Trophoblast cell (in vitro differentiated cells and primary cell): ENCODE results near the gene EXOC4.
A peak's percentile ranks its signal among the peaks of the same experiment; 100 is the strongest.
"Not testable (repeated sequence)": the region's sequence is repeated elsewhere in the genome, so short reads cannot be mapped to it uniquely, and the experiment has no call there.

Experiments used
- DNase-seq, 2 donors: peaks; one replicate each; pipeline ENCODE4 v3.0.0-alpha.2; 2016
- H2AFZ ChIP-seq: 2 replicates; pipeline ENCODE4 v1.6.1; 2013; ENCODE audit warnings: low read length, moderate library complexity, mild to moderate bottlenecking; ENCODE audit not compliant: insufficient read depth, poor library complexity
- H2AK5ac ChIP-seq: 2 replicates; pipeline ENCODE4 v1.6.1; 2013; ENCODE audit warnings: mild to moderate bottlenecking, low read length
- H2BK120ac ChIP-seq: 2 replicates; pipeline ENCODE4 v1.6.1; 2013; ENCODE audit warnings: low read length, mild to moderate bottlenecking, moderate library complexity; ENCODE audit not compliant: insufficient read depth, poor library complexity
- H2BK12ac ChIP-seq: 2 replicates; pipeline ENCODE4 v1.6.1; 2013; ENCODE audit warnings: mild to moderate bottlenecking, low read length, moderate library complexity
- H2BK5ac ChIP-seq: 2 replicates; pipeline ENCODE4 v1.6.1; 2013; ENCODE audit warnings: low read length, low read depth, moderate library complexity, mild to moderate bottlenecking; ENCODE audit not compliant: poor library complexity
- H3K14ac ChIP-seq: 2 replicates; pipeline ENCODE4 v1.6.1; 2013; ENCODE audit warnings: mild to moderate bottlenecking, low read length
- H3K18ac ChIP-seq: 2 replicates; pipeline ENCODE4 v1.6.1; 2013; ENCODE audit warnings: mild to moderate bottlenecking, low read length
- H3K23ac ChIP-seq: 2 replicates; pipeline ENCODE4 v1.6.1; 2013; ENCODE audit warnings: low read length
- H3K27ac ChIP-seq: 2 replicates; pipeline ENCODE4 v1.5.1; 2013; ENCODE audit warnings: low read depth, mild to moderate bottlenecking, inconsistent platforms, low read length, moderate library complexity
- H3K27me3 ChIP-seq: 2 replicates; pipeline ENCODE4 v1.6.1; 2013; ENCODE audit warnings: inconsistent platforms, mild to moderate bottlenecking, low read length, moderate library complexity; ENCODE audit not compliant: insufficient read depth
- H3K36me3 ChIP-seq, 2 experiments: 1 replicate in 1 of 2; 2 replicates in 1 of 2; pipeline ENCODE4 v1.6.1; 2013; ENCODE audit warnings: low read length in 2 of 2, mild to moderate bottlenecking in 2 of 2, moderate library complexity in 1 of 2; ENCODE audit not compliant: insufficient read depth in 2 of 2, control insufficient read depth in 1 of 2
- H3K4ac ChIP-seq: 2 replicates; pipeline ENCODE4 v1.6.1; 2013; ENCODE audit warnings: low read depth, mild to moderate bottlenecking, low read length, moderate library complexity
- H3K4me1 ChIP-seq, 2 experiments: 1 replicate in 1 of 2; 2 replicates in 1 of 2; pipeline ENCODE4 v1.6.1; 2013; ENCODE audit warnings: low read length in 2 of 2, mild to moderate bottlenecking in 2 of 2, moderate library complexity in 1 of 2; ENCODE audit not compliant: insufficient read depth in 2 of 2, control insufficient read depth in 1 of 2
- H3K4me2 ChIP-seq: 2 replicates; pipeline ENCODE4 v1.6.1; 2013; ENCODE audit warnings: inconsistent platforms, mild to moderate bottlenecking, low read length, moderate library complexity
- H3K4me3 ChIP-seq: 2 replicates; pipeline ENCODE4 v1.5.1; 2013; ENCODE audit warnings: mild to moderate bottlenecking, low read depth, low read length, inconsistent platforms
- H3K79me1 ChIP-seq: one replicate; pipeline ENCODE4 v1.6.1; 2013; ENCODE audit warnings: low read length
- H3K79me2 ChIP-seq: 2 replicates; pipeline ENCODE4 v1.6.1; 2013; ENCODE audit warnings: low read length, mild to moderate bottlenecking; ENCODE audit not compliant: control insufficient read depth, insufficient read depth, poor library complexity
- H3K9ac ChIP-seq: 2 replicates; pipeline ENCODE4 v1.6.1; 2013; ENCODE audit warnings: mild to moderate bottlenecking, low read length
- H3K9me3 ChIP-seq: 2 replicates; pipeline ENCODE4 v1.6.1; 2013; ENCODE audit warnings: low read depth, mild to moderate bottlenecking, control low read depth, inconsistent platforms, low read length; ENCODE audit not compliant: insufficient read depth
- H4K12ac ChIP-seq: 2 replicates; pipeline ENCODE4 v1.6.1; 2013; ENCODE audit warnings: low read depth, mild to moderate bottlenecking, low read length, moderate library complexity
- H4K8ac ChIP-seq: 2 replicates; pipeline ENCODE4 v1.6.1; 2013; ENCODE audit warnings: low read depth, mild to moderate bottlenecking, low read length, moderate library complexity
- H4K91ac ChIP-seq: one replicate; pipeline ENCODE4 v1.6.1; 2013; ENCODE audit warnings: low read depth, mild to moderate bottlenecking, low read length, moderate library complexity
- WGBS: extraction: QIAGEN DNeasy Blood & Tissue Kit; methylation state at CpG from one replicate; pipeline ENCODE4 v1.1.7; 2013; ENCODE audit warnings: missing lambda C conversion rate; ENCODE audit not compliant: insufficient read length, insufficient coverage; ENCODE audit errors: extremely low coverage; 5-methylcytosine and 5-hydroxymethylcytosine counted together

EXOC4 gene

GRCh38 chr7:133213772-133214171, 39.1 kb upstream of the EXOC4 start:
- not testable (repeated sequence) for H3K4ac ChIP-seq, H2AFZ ChIP-seq, H3K79me2 ChIP-seq, H3K27ac ChIP-seq, H3K27me3 ChIP-seq, H3K18ac ChIP-seq, DNase-seq, H2BK120ac ChIP-seq, H4K12ac ChIP-seq, H3K9me3 ChIP-seq, H4K91ac ChIP-seq, H2BK12ac ChIP-seq, H2BK5ac ChIP-seq, H2AK5ac ChIP-seq, H3K23ac ChIP-seq, H3K4me3 ChIP-seq, H3K4me2 ChIP-seq, H3K9ac ChIP-seq, H3K14ac ChIP-seq, H3K4me1 ChIP-seq, H3K36me3 ChIP-seq, H4K8ac ChIP-seq, H3K79me1 ChIP-seq
- WGBS: no CpG with 5 or more reads among the region's 3 CpGs

DNA sequence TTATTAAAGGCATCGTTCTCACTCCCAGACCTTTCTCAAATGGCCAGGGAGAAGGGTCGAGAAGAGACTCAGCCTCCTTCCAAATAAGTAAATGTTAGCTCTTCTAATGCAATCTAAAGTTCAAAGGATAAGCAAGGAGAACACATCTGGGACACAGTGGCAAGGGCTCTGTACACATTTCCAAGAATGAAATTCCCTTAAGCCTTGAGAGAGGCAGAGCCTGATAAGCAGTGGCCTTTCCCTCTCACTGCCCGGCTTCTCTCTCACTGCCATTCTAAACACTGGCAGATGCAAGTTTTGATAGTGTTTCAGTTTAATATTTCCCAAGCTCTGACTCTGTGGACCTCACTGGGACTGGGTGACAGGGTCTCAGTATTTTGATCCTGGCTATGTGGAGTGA, 35.1 kb upstream of the EXOC4 start:
- no peak overlapping the region for H2AFZ ChIP-seq
- H2BK12ac ChIP-seq: no peak overlapping the region
- no peak overlapping the region for H3K4me3 ChIP-seq
- H3K18ac ChIP-seq: no peak overlapping the region
- no peak overlapping the region for H4K12ac ChIP-seq
- H3K36me3 ChIP-seq: no peaks in the 10 kb centered on the region
- no peak overlapping the region for H3K27ac ChIP-seq
- no peaks in the 10 kb centered on the region for H3K9me3 ChIP-seq
- H2BK120ac ChIP-seq: no peak overlapping the region
- no peak for DNase-seq
- WGBS: no CpG with 5 or more reads among the region's 3 CpGs
- no peak overlapping the region for H4K91ac ChIP-seq
- no peak overlapping the region for H3K4me2 ChIP-seq
- H3K23ac ChIP-seq: no peak overlapping the region
- no peaks in the 10 kb centered on the region for H3K27me3 ChIP-seq
- H2BK5ac ChIP-seq: no peak overlapping the region
- no peaks in the 10 kb centered on the region for H3K4me1 ChIP-seq
- H4K8ac ChIP-seq: no peak overlapping the region
- H3K14ac ChIP-seq: no peak overlapping the region
- H3K79me2 ChIP-seq: no peaks in the 10 kb centered on the region
- no peak overlapping the region for H3K9ac ChIP-seq
- H2AK5ac ChIP-seq: no peak overlapping the region
- no peaks in the 10 kb centered on the region for H3K79me1 ChIP-seq
- H3K4ac ChIP-seq: no peak overlapping the region

DNA sequence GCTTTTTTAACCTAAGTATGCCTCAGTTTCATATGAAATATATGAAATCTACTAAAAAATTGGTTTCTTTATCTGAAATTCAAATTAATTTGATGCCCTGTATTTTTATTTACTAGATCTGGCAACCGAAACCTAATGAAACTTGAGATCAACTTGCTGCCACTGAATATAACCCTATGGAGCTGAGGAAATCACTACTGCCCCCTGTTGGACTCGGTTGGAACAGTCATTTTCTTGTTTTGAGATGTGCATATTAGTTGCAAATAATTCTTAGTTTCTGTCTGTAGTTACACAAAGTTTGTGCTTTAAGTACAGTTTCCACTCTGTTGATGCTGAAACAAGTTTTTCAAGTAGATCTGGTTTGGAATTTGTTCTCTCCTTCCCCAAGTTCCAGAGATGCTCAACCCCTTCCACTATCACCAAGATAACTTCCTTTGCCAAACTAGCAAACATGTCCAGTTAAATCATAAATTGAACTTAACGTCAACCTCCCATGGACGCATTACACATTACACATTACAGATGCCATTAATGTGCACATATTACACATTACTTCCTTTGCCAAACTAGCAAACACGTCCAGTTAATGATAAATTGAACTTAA, 22.2 kb upstream of the EXOC4 start:
- H2BK12ac ChIP-seq: no peak overlapping the region
- no peak overlapping the region for H4K91ac ChIP-seq
- no peak overlapping the region for H3K4ac ChIP-seq
- H3K9me3 ChIP-seq: no peaks in the 10 kb centered on the region
- H3K4me3 ChIP-seq: no peak overlapping the region
- H2BK120ac ChIP-seq: no peak overlapping the region
- no peak overlapping the region for H4K8ac ChIP-seq
- no peaks in the 10 kb centered on the region for H3K79me2 ChIP-seq
- no peaks in the 10 kb centered on the region for H3K27me3 ChIP-seq
- no peak overlapping the region for H2AFZ ChIP-seq
- no peak overlapping the region for H3K9ac ChIP-seq
- H3K79me1 ChIP-seq: no peaks in the 10 kb centered on the region
- no peak overlapping the region for H3K14ac ChIP-seq
- no peak overlapping the region for H3K4me2 ChIP-seq
- H3K4me1 ChIP-seq: no peaks in the 10 kb centered on the region
- no peak overlapping the region for H3K18ac ChIP-seq
- H3K27ac ChIP-seq: no peak overlapping the region
- H2BK5ac ChIP-seq: no peak overlapping the region
- peak; percentile 51 to 82 for DNase-seq
- no peak overlapping the region for H4K12ac ChIP-seq
- no peak overlapping the region for H3K23ac ChIP-seq
- no peak overlapping the region for H2AK5ac ChIP-seq
- no CpG with 5 or more reads among the region's 5 CpGs for WGBS
- no peaks in the 10 kb centered on the region for H3K36me3 ChIP-seq

DNA sequence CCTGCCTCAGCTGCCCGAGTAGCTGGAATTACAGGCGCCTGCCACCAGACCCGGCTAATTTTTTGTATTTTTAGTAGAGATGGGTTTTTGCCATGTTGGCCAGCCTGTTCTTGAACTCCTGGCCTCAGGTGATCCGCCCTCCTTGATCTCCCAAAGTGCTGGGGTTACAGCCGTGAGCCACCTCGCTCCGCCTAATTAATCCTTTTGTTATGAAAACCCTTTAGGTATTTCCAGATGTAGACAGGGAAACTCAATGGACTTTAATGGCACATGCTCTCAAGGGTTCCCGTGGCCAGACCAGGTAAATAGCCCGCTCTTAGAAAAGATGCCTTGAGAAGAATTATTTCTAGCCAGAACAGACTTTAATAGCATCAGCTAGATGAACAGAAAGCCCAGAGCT, 19.7 kb upstream of the EXOC4 start:
- no peak overlapping the region for H3K27ac ChIP-seq
- no peak overlapping the region for H3K9ac ChIP-seq
- no peak overlapping the region for H3K4me3 ChIP-seq
- no CpG with 5 or more reads among the region's 9 CpGs for WGBS
- no peaks in the 10 kb centered on the region for H3K79me2 ChIP-seq
- H4K91ac ChIP-seq: no peak overlapping the region
- H4K12ac ChIP-seq: no peak overlapping the region
- no peak overlapping the region for H2AFZ ChIP-seq
- no peak overlapping the region for H3K4ac ChIP-seq
- DNase-seq: no peak
- no peak overlapping the region for H3K14ac ChIP-seq
- no peak overlapping the region for H2BK12ac ChIP-seq
- H3K18ac ChIP-seq: no peak overlapping the region
- H4K8ac ChIP-seq: no peak overlapping the region
- no peaks in the 10 kb centered on the region for H3K9me3 ChIP-seq
- no peak overlapping the region for H2BK120ac ChIP-seq
- no peaks in the 10 kb centered on the region for H3K4me1 ChIP-seq
- no peak overlapping the region for H2AK5ac ChIP-seq
- no peak overlapping the region for H3K4me2 ChIP-seq
- no peak overlapping the region for H3K23ac ChIP-seq
- no peak overlapping the region for H2BK5ac ChIP-seq
- no peaks in the 10 kb centered on the region for H3K36me3 ChIP-seq
- H3K27me3 ChIP-seq: no peaks in the 10 kb centered on the region
- H3K79me1 ChIP-seq: no peaks in the 10 kb centered on the region
